ENCODE measurements around the gene CD99.
"Not testable (repeated sequence)": the region's sequence is repeated elsewhere in the genome, so short reads cannot be mapped to it uniquely, and the experiment has no call there.

- TF ChIP-seq CTCF, POLR2A (IDR thresholded peaks at IDR 0.05): not testable (repeated sequence)
These were observed 15.4 kb upstream of the CD99 start for GRCh38 chrX:2675657-2676200.

Measured in body of pancreas (tissue), 4 donors.